AG04450 (cell line): ENCODE data around the gene SMARCD3. TPM values are rescaled to one million over a fixed set of nuclear protein-coding genes. Genes with fewer than 3 reads are reported as not detected.

Source experiments
- CTCF ChIA-PET: fragments of 300-600, 350-600 bp; formaldehyde crosslinking; extraction: SDS; loops from one replicate; lab custom pipeline; 2022; ENCODE audit warnings: antibody characterized with exemption, inconsistent platforms; lab: Charles Lee
- POLR2A ChIA-PET: fragments of 350-600 bp; formaldehyde crosslinking; extraction: SDS; loops from one replicate; lab custom pipeline; 2021; ENCODE audit warnings: antibody characterized with exemption, inconsistent platforms; lab: Yijun Ruan, JAX
- DNase-seq: peaks from one replicate; pipeline ENCODE4 v3.0.0-alpha.2; 2011; ENCODE audit warnings: low read depth, low spot score
- H3K27ac ChIP-seq: one replicate; pipeline ENCODE4 v1.5.1; 2012; ENCODE audit warnings: low read depth, low read length, control low read depth
- H3K27me3 ChIP-seq: one replicate; pipeline ENCODE4 v1.6.0; 2012; ENCODE audit warnings: low read length; ENCODE audit not compliant: control insufficient read depth, insufficient read depth
- H3K4me3 ChIP-seq: 2 replicates; pipeline ENCODE4 v1.5.1; 2011; ENCODE audit warnings: mild to moderate bottlenecking, low read depth, low read length, control low read depth
- H3K9me3 ChIP-seq: 2 replicates; pipeline ENCODE4 v1.5.1; 2012; ENCODE audit warnings: low read length; ENCODE audit not compliant: control insufficient read depth, insufficient read depth
- CTCF ChIP-seq: IDR thresholded peaks from 2 replicates; pipeline ENCODE4 v1.5.1; 2011; ENCODE audit warnings: low read depth, low read length, control low read depth, inconsistent platforms
- polyA plus RNA-seq: library from polyadenylated mRNA; depleted of rRNA; stranded (reverse); fragments of >200 nt; gene quantifications from 2 replicates; pipeline ENCODE4 v1.2.3, GENCODE V29; 2011

The SMARCD3 gene
- polyA plus RNA-seq, 1 experiment: 39.2 TPM

GRCh38 chr7:151205730-151206129, 42.8 kb downstream of the SMARCD3 start:
- no peak for TF ChIP-seq CTCF

GRCh38 chr7:151204383-151205032, 44.0 kb downstream of the SMARCD3 start:
- Histone ChIP-seq H3K4me3 (no peak overlapping the region), H3K9me3 (peaks cover 2% of the 10 kb centered on the region; the same call in 1 of the 2 replicates), H3K27me3 (peaks cover 74% of the 10 kb centered on the region), H3K27ac (no peak overlapping the region)
- no peak for DNase-seq
- ChIA-PET CTCF (no interaction called here), POLR2A (no interaction called here)
- TF ChIP-seq CTCF: no peak

More at GRCh38 chr7:151205730-151206129, 42.8 kb downstream of the SMARCD3 start:
- no peak for DNase-seq
- POLR2A ChIA-PET: no interaction called here
- CTCF ChIA-PET: interaction anchor here (0.6 kb wide), 2 partner anchors 38 to 109 kb away, joined by 4 to 5 read pairs; no protein-coding TSS in a partner anchor
- peaks cover 2% of the 10 kb centered on the region; the same call in 1 of the 2 replicates for H3K9me3 ChIP-seq
- H3K4me3 ChIP-seq: no peak overlapping the region
- peaks cover 62% of the 10 kb centered on the region for H3K27me3 ChIP-seq
- no peak overlapping the region for H3K27ac ChIP-seq

- no peak overlapping the region for H3K4me3 ChIP-seq
- POLR2A ChIA-PET: no interaction called here
- peaks cover 2% of the 10 kb centered on the region; the same call in 1 of the 2 replicates for H3K9me3 ChIP-seq
- H3K27me3 ChIP-seq: peaks cover 76% of the 10 kb centered on the region
- CTCF ChIA-PET: no interaction called here
- no peak for TF ChIP-seq CTCF
- H3K27ac ChIP-seq: no peak overlapping the region
- no peak for DNase-seq
Measured at GRCh38 chr7:151202836-151203235, 45.7 kb downstream of the SMARCD3 start.

GRCh38 chr7:151201751-151202150, 46.7 kb downstream of the SMARCD3 start:
- Histone ChIP-seq H3K9me3 (peaks cover 2% of the 10 kb centered on the region; the same call in 1 of the 2 replicates), H3K27ac (no peak overlapping the region), H3K4me3 (no peak overlapping the region), H3K27me3 (peaks cover 78% of the 10 kb centered on the region)
- DNase-seq: no peak
- CTCF ChIA-PET: no interaction called here
- no peak for TF ChIP-seq CTCF
- POLR2A ChIA-PET: no interaction called here

- H3K4me3 ChIP-seq: no peak overlapping the region
- TF ChIP-seq CTCF: no peak
- peaks cover 2% of the 10 kb centered on the region; the same call in 1 of the 2 replicates for H3K9me3 ChIP-seq
- H3K27me3 ChIP-seq: peaks cover 76% of the 10 kb centered on the region
- no peak for DNase-seq
- ChIA-PET CTCF (no interaction called here), POLR2A (no interaction called here)
- H3K27ac ChIP-seq: no peak overlapping the region
Measured at GRCh38 chr7:151201344-151201743, 47.1 kb downstream of the SMARCD3 start.
